Muscle of leg (tissue), 11 donors: ENCODE results near the gene OR1K1. TPM values are rescaled to one million over a fixed set of nuclear protein-coding genes. Genes with fewer than 3 reads are reported as not detected.
"Not testable (repeated sequence)": the region's sequence is repeated elsewhere in the genome, so short reads cannot be mapped to it uniquely, and the experiment has no call there.

ENCODE experiments used
- DNase-seq: peaks from one replicate; pipeline ENCODE4 v3.0.0; 2013
- H3K27ac ChIP-seq: one replicate; pipeline ENCODE4 v1.5.1; 2013; ENCODE audit warnings: mild to moderate bottlenecking, low read length, control low read depth
- H3K27me3 ChIP-seq: one replicate; pipeline ENCODE4 v1.6.1; 2013; ENCODE audit warnings: low read length; ENCODE audit not compliant: control insufficient read depth, insufficient read depth
- H3K36me3 ChIP-seq: one replicate; pipeline ENCODE4 v1.6.1; 2013; ENCODE audit warnings: low read length; ENCODE audit not compliant: control insufficient read depth, insufficient read depth
- H3K4me1 ChIP-seq: one replicate; pipeline ENCODE4 v1.6.1; 2013; ENCODE audit warnings: low read length; ENCODE audit not compliant: control insufficient read depth, insufficient read depth
- H3K4me3 ChIP-seq: one replicate; pipeline ENCODE4 v1.5.1; 2013; ENCODE audit warnings: low read length, control low read depth
- H3K9me3 ChIP-seq: replicated peaks from 2 replicates; pipeline ENCODE4 v1.6.1; 2013; ENCODE audit warnings: low read depth, low read length; ENCODE audit not compliant: control insufficient read depth
- whole genome bisulfite sequencing: methylation state at CpG from one replicate; pipeline ENCODE4 v1.1.5; 2013; ENCODE audit warnings: missing lambda C conversion rate; ENCODE audit not compliant: insufficient coverage; 5-methylcytosine and 5-hydroxymethylcytosine counted together
- polyA plus RNA-seq, 8 donors: library from polyadenylated mRNA; unstranded; fragments of 120-200 nt; gene quantifications; one replicate each; pipeline versions ENCODE4 v1.2.1 to v1.2.3, GENCODE V29; 2013; ENCODE audit warnings: inconsistent platforms in 1 of 8, low replicate concordance in 1 of 8; ENCODE audit not compliant: insufficient read length in 8 of 8, insufficient read depth in 1 of 8
- total RNA-seq: library from RNA; stranded (reverse); fragments of 120-200 nt; gene quantifications from one replicate; pipeline ENCODE4 v1.2.4, GENCODE V29; 2013

The OR1K1 gene
- total and polyA plus RNA-seq, 9 donors, result not detected

DNA sequence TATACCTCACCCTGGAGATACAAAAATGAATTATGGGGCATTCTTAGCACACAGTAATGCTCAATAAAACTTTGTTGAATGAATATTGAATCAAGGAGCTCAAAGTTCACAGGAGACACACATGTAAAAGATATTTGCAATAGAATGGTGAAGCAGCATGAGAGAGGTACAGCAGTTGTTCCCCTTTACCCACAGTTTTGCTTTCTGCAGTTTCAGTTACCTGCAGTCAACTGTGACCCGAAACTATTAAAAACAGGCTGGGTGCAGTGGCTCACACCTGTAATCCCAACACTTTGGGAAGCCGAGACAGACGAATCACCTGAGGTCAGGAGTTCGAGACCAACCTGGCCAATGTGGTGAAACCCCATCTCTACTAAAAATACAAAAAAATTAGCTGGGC is 13.6 kb upstream of the OR1K1 start:
- H3K4me3 ChIP-seq, result no peak overlapping the region
- H3K4me1 ChIP-seq, result no peaks in the 10 kb centered on the region
- no peak for DNase-seq
- no peaks in the 10 kb centered on the region for H3K9me3 ChIP-seq
- no peak overlapping the region for H3K27ac ChIP-seq
- H3K36me3 ChIP-seq, result no peaks in the 10 kb centered on the region
- H3K27me3 ChIP-seq, result no peaks in the 10 kb centered on the region
- no CpG with 5 or more reads among the region's 4 CpGs for WGBS

DNA sequence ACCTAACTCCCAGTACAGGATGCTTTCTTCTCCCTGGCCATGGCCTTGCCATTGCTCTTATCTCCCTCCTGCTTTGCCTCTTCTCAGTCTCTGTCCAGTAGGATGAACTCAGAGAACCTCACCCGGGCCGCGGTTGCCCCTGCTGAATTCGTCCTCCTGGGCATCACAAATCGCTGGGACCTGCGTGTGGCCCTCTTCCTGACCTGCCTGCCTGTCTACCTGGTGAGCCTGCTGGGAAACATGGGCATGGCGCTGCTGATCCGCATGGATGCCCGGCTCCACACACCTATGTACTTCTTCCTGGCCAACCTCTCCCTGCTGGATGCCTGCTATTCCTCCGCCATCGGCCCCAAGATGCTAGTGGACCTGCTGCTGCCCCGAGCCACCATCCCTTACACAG is 11.1 kb upstream of the OR1K1 start, which contains the start of gene OR5C1:
Gene OR5C1 (plus strand): TSS at position 103 of the 400 bp plus-strand sequence. CDS start 0 bp downstream, at position 103.
- no peaks in the 10 kb centered on the region for H3K27me3 ChIP-seq
- no peaks in the 10 kb centered on the region for H3K9me3 ChIP-seq
- H3K4me1 ChIP-seq, result no peaks in the 10 kb centered on the region
- no peak within 1 kb of the TSS for H3K27ac ChIP-seq
- 89% methylated on average over 12 of the region's 12 CpGs for WGBS
- no peaks in the 10 kb centered on the region for H3K36me3 ChIP-seq
- DNase-seq, result no peak
- no peak within 1 kb of the TSS for H3K4me3 ChIP-seq

DNA sequence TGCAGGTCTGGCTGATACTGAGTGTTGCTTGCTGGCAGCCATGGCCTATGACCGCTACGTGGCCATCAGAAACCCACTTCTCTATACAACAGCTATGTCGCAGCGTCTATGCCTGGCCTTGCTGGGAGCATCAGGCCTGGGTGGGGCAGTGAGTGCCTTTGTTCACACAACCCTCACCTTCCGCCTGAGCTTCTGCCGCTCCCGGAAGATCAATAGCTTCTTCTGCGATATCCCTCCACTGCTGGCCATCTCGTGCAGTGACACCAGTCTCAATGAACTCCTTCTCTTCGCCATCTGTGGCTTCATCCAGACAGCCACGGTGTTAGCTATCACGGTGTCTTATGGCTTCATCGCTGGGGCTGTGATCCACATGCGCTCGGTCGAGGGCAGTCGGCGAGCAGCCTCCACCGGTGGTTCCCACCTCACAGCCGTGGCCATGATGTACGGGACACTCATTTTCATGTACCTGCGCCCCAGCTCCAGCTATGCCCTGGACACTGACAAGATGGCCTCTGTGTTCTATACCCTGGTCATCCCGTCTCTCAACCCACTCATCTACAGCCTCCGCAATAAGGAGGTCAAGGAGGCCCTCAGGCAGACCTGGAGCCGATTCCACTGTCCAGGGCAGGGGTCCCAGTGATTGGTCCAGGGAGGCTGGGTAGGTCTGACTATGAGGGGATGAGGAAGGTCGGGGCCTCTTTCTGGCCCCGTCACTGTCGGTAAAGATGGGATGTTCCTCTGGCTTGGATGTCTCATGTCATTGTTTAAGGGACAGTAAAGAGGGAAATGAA is 10.5 kb upstream of the OR1K1 start:
- Histone ChIP-seq H3K36me3 (no peaks in the 10 kb centered on the region), H3K9me3 (no peaks in the 10 kb centered on the region), H3K27ac (no peak overlapping the region), H3K4me3 (no peak overlapping the region), H3K4me1 (no peaks in the 10 kb centered on the region), H3K27me3 (no peaks in the 10 kb centered on the region)
- no peak for DNase-seq
- WGBS, result 91% methylated on average over 25 of the region's 28 CpGs

DNA sequence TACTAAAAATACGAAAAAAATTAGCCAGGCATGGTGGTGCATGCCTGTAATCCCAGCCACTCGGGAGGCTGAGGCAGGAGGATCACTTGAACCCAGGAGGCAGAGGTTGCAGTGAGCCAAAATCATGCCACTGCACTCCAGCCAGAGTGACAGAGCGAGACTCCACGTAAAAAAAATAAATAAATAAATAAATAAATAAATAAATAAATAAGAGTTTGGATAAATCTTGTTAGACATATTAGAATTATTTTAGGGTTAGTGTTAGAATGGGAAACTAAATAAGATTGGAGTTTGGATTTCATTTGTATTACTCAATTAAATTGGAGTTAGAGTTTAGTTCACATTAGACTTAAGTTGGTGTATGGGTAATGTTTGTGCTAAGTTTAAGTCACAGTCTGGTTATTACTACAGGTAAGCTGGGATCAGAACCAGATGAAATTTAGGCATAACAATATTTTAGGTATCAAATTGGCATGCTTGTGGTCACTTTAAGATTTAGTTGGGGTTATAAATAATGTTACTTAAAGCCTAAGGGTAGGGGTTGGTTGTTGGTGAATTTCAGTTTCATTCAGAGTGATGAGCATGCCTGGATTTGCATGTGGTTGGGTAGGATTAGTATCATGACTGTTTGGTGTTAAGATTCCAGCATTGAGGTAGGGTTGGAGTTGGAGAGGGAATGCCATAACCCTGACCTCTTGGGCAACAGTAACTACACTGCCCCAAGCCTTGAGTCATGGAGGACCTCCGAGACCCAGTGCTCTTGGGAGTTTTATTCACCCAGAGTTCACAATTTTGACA is 7.9 kb upstream of the OR1K1 start:
- 71% methylated on average over 2 of the region's 5 CpGs for WGBS
- H3K4me1 ChIP-seq, result no peaks in the 10 kb centered on the region
- H3K27ac ChIP-seq, result no peak overlapping the region
- no peak overlapping the region for H3K4me3 ChIP-seq
- DNase-seq, result no peak
- H3K9me3 ChIP-seq, result no peaks in the 10 kb centered on the region
- no peaks in the 10 kb centered on the region for H3K27me3 ChIP-seq
- no peaks in the 10 kb centered on the region for H3K36me3 ChIP-seq

DNA sequence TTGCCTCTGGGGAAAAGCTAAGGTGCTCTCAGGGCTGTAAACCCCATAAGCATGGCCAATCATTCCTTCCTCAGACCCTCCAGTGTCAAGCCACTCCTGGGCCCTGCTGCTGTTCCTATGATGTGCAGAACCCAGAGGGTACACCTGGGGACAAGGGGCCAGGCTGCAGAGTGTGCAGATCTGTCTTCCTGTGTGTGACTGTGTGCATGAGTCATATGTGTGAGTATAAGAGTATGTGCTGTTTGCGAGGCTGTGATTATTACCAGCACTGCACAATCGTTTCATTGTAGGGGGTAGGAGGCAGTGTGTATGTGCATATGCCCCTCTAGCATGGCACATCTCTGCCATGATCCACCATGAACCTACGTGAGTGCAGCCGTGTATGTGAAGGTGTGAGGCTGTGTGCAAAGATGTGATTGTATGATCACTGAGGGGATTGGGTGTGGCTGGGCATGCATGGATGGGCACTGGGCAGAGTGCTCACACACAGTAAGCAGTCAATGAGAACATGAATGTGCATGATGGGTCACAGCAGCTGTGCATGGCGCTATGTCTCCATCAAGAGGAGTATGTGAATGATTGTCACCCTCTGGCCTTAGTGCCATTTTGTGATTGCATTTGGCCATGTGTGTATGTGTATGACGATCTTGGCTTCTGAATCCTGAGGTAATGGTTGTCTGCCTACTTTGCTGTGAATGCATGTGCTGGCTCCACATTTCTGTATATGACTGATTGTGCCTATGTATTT is 2.4 kb upstream of the OR1K1 start:
- no peak overlapping the region for H3K27ac ChIP-seq
- no peaks in the 10 kb centered on the region for H3K9me3 ChIP-seq
- DNase-seq, result no peak
- no peak overlapping the region for H3K4me3 ChIP-seq
- no peaks in the 10 kb centered on the region for H3K36me3 ChIP-seq
- no peaks in the 10 kb centered on the region for H3K4me1 ChIP-seq
- no peaks in the 10 kb centered on the region for H3K27me3 ChIP-seq
- WGBS, result 83% methylated on average over 4 of the region's 6 CpGs

DNA sequence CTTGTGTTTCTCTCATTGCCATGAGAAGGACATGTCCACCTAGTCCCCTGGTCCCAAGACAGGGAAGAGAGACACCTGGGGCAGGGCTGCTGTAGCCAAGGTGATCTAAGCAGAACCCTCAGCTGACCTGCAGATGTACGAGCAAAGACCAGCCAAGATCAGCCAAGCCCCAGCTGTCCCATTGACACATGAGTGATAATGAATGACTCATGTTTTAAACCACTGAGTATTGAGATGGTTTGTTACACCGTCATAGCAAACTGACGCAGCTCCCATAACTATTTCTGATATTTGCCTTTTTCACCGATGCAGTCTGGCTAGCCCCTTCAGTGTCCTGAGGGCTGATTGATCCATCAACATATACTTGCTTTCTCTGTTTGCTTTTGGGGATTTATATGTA is 6.7 kb downstream of the OR1K1 start:
- Histone ChIP-seq H3K36me3 (no peaks in the 10 kb centered on the region), H3K27ac (no peak overlapping the region), H3K9me3 (no peaks in the 10 kb centered on the region), H3K4me3 (no peak overlapping the region), H3K27me3 (no peaks in the 10 kb centered on the region), H3K4me1 (no peaks in the 10 kb centered on the region)
- 50% methylated on average over 1 of the region's 4 CpGs for WGBS
- no peak for DNase-seq

DNA sequence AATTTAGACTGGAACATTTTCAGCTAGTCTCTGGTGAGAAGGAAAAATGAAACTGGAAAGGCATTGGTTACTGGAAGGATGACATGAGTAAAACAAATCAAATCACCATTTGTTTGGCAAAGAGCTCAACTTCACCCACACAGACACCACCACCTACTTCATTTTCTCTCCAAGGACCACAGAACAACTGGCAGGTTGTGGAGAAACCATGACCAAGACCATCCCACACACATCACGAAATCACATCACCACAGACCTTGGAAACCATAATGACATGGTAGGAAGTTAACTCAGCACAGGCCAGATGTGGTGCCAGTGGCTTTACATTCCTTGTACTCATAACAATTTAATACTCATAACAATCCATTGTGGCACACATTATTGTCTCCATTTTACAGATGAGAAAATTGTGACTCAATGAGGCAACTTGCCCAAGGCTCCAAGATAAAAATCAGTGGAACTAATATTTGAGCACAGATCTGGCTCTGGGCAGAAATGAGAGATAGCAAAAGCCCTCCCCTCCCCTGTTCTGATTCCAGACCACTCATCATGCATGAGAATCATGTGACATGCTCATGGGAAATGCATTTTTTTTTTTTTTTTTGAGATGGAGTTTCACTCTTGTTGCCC is 7.5 kb downstream of the OR1K1 start:
- Histone ChIP-seq H3K4me1 (no peaks in the 10 kb centered on the region), H3K9me3 (no peaks in the 10 kb centered on the region), H3K4me3 (no peak overlapping the region), H3K36me3 (no peaks in the 10 kb centered on the region), H3K27ac (no peak overlapping the region), H3K27me3 (no peaks in the 10 kb centered on the region)
- 50% methylated on average over 1 of the region's 1 CpG for WGBS
- DNase-seq, result no peak

DNA sequence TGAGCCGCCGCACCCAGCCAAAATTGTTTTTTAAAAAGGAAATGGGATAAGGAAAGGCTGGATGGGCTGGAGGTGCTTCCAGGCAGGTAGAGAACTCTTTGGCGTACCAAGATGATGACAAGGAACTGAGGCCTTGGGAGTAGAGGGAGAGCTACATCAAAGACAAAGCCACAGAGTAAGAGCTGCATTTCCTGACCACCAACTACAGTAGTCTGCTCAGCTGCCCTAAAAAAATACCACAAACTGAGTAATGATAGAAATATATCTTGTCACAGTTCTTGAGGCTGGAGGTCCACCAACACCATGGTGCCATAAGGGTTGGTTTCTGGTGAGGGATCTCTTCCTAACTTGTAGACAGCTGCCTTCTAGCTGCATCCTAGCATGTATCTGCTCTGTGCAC is 8.2 kb downstream of the OR1K1 start:
- no peaks in the 10 kb centered on the region for H3K9me3 ChIP-seq
- no peak overlapping the region for H3K4me3 ChIP-seq
- no peaks in the 10 kb centered on the region for H3K27me3 ChIP-seq
- H3K4me1 ChIP-seq, result no peaks in the 10 kb centered on the region
- WGBS, result 100% methylated on average over 2 of the region's 3 CpGs
- no peaks in the 10 kb centered on the region for H3K36me3 ChIP-seq
- H3K27ac ChIP-seq, result no peak overlapping the region
- no peak for DNase-seq

DNA sequence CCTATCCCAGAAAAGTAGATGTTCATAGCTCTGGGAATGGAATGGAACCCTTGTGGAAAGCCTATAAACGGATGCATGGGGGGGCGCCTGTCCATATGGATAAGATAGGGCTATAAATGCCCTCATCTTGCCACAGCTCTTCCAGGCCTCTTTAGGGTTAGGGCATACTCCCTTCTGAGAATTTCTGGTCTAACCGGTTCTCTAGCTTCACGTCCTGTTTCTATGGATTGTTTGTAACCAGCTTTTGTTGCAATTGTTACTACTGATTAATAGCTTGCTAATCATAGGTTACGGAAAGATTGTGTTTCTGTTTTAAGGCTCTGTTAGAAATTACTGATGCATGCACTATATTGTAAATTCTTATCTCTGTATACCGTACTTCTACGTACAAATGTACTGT is 9.3 kb downstream of the OR1K1 start:
- H3K9me3 ChIP-seq, DNase-seq, H3K4me1 ChIP-seq, H3K4me3 ChIP-seq, H3K36me3 ChIP-seq, H3K27me3 ChIP-seq, H3K27ac ChIP-seq: not testable (repeated sequence)
- WGBS, result no CpG with 5 or more reads among the region's 7 CpGs
